ENCODE measurements around the gene MMP25. TPM values are rescaled to one million over a fixed set of nuclear protein-coding genes. Genes with fewer than 3 reads are reported as not detected.
"Not testable (repeated sequence)": the region's sequence is repeated elsewhere in the genome, so short reads cannot be mapped to it uniquely, and the experiment has no call there.

Gene MMP25
- total RNA-seq, 1 experiment from 2014 or later, result 0.67 TPM

- intact Hi-C loops (cut with micrococcal nuclease; ENCODE audit: unreplicated experiment), result no loop called here
- TF ChIP-seq TCF7L2 (IDR thresholded peaks at IDR 0.05; ENCODE audit: low read depth, low read length) (no peak), CTCF (IDR thresholded peaks at IDR 0.05) (no peak), REST (IDR thresholded peaks at IDR 0.05; ENCODE audit: insufficient read depth in 1 of 2, low read depth in 2 of 2, low read length in 1 of 2) (no peak), POLR2AphosphoS5 (IDR thresholded peaks at IDR 0.05; ENCODE audit: low read depth, low read length) (no peak), SIN3A (IDR thresholded peaks at IDR 0.05; ENCODE audit: borderline replicate concordance, insufficient read depth, low read depth, low read length) (no peak)
- H3K36me3 ChIP-seq (ENCODE audit: control insufficient read depth, insufficient read depth, low read length), result no peaks in the 10 kb centered on the region
- ChIA-PET CTCF (no interaction called here), POLR2A (no interaction called here)
- no peak for ATAC-seq
- no peak overlapping the region for H3K27ac ChIP-seq (ENCODE audit: low read length)
- in situ Hi-C loops (cut with HindIII; ENCODE audit: low pct_unique_long_range_greater_than_20kb, low sequenced_read_pairs), result no loop called here
- no peaks in the 10 kb centered on the region for H3K27me3 ChIP-seq (ENCODE audit: control insufficient read depth, insufficient read depth, low read length)
- peaks cover 8% of the 10 kb centered on the region; the same call in 1 of the 2 replicates for H3K4me1 ChIP-seq (ENCODE audit: control insufficient read depth, insufficient read depth, low read length)
- BruUV-seq (replicated peaks), result no TSS peak
- no peaks in the 10 kb centered on the region for H3K9me3 ChIP-seq (ENCODE audit: control insufficient read depth, insufficient read depth, low read depth, low read length)
- H3K4me3 ChIP-seq (ENCODE audit: low read depth in 2 of 2, low read length in 2 of 2), result no peak overlapping the region
- DNase-seq (ENCODE audit: low read depth, low spot score), result no peak
Measured at GRCh38 chr16:3066440-3066748, 20.0 kb downstream of the MMP25 start.

GRCh38 chr16:3068487-3068886, 22.1 kb downstream of the MMP25 start:
- no peaks in the 10 kb centered on the region for H3K36me3 ChIP-seq (ENCODE audit: control insufficient read depth, insufficient read depth, low read length)
- DNase-seq (ENCODE audit: low read depth, low spot score), result no peak
- no peaks in the 10 kb centered on the region for H3K9me3 ChIP-seq (ENCODE audit: control insufficient read depth, insufficient read depth, low read depth, low read length)
- in situ Hi-C loops (cut with HindIII; ENCODE audit: low pct_unique_long_range_greater_than_20kb, low sequenced_read_pairs) (no loop called here), intact Hi-C loops (cut with micrococcal nuclease; ENCODE audit: unreplicated experiment) (no loop called here)
- TF ChIP-seq TCF7L2 (IDR thresholded peaks at IDR 0.05; ENCODE audit: low read depth, low read length) (no peak), REST (IDR thresholded peaks at IDR 0.05; ENCODE audit: insufficient read depth in 1 of 2, low read depth in 2 of 2, low read length in 1 of 2) (no peak)
- no peak for ATAC-seq
- no peak overlapping the region for H3K27ac ChIP-seq (ENCODE audit: low read length)
- no peak overlapping the region for H3K4me3 ChIP-seq (ENCODE audit: low read depth in 2 of 2, low read length in 2 of 2)
- no TSS peak for BruUV-seq (replicated peaks)
- H3K27me3 ChIP-seq (ENCODE audit: control insufficient read depth, insufficient read depth, low read length), result no peaks in the 10 kb centered on the region
- CTCF ChIA-PET, result interaction anchor here (1.0 kb wide), 1 partner anchor 10 kb away, joined by 9 read pairs; no protein-coding TSS in a partner anchor
- POLR2A ChIA-PET, result no interaction called here
- H3K4me1 ChIP-seq (ENCODE audit: control insufficient read depth, insufficient read depth, low read length), result peaks cover 8% of the 10 kb centered on the region; the same call in 1 of the 2 replicates

- intact Hi-C loops (cut with micrococcal nuclease; ENCODE audit: unreplicated experiment); H3K4me3 ChIP-seq (ENCODE audit: low read depth in 2 of 2, low read length in 2 of 2); H3K36me3 ChIP-seq (ENCODE audit: control insufficient read depth, insufficient read depth, low read length); POLR2A ChIA-PET; ATAC-seq; H3K27me3 ChIP-seq (ENCODE audit: control insufficient read depth, insufficient read depth, low read length); CTCF ChIA-PET; in situ Hi-C loops (cut with HindIII; ENCODE audit: low pct_unique_long_range_greater_than_20kb, low sequenced_read_pairs); H3K9me3 ChIP-seq (ENCODE audit: control insufficient read depth, insufficient read depth, low read depth, low read length); BruUV-seq (replicated peaks); DNase-seq (ENCODE audit: low read depth, low spot score); H3K27ac ChIP-seq (ENCODE audit: low read length); H3K4me1 ChIP-seq (ENCODE audit: control insufficient read depth, insufficient read depth, low read length): not testable (repeated sequence)
Measured at GRCh38 chr16:3069146-3069545, 22.8 kb downstream of the MMP25 start.

Measured in Panc1 (cell line).